Measurements from ENCODE around the gene NLRP9.

Gene NLRP9

GRCh38 chr19:55717251-55717650 is 21.0 kb downstream of the NLRP9 start:
- H3K4me3 ChIP-seq (ENCODE audit: low read length): no peak overlapping the region
- no peak for TF ChIP-seq ZNF274 (IDR thresholded peaks at IDR 0.05; ENCODE audit: low read depth, low read length)

GRCh38 chr19:55716531-55716930 is 21.7 kb downstream of the NLRP9 start:
- H3K4me3 ChIP-seq (ENCODE audit: low read length): no peak overlapping the region
- no peak for TF ChIP-seq ZNF274 (IDR thresholded peaks at IDR 0.05; ENCODE audit: low read depth, low read length)

- no peak for TF ChIP-seq ZNF274 (IDR thresholded peaks at IDR 0.05; ENCODE audit: low read depth, low read length)
- no peak overlapping the region for H3K4me3 ChIP-seq (ENCODE audit: low read length)
These were observed 25.2 kb downstream of the NLRP9 start for GRCh38 chr19:55712804-55713631.

GRCh38 chr19:55711719-55712118 is 26.5 kb downstream of the NLRP9 start:
- H3K4me3 ChIP-seq (ENCODE audit: low read length): no peak overlapping the region
- TF ChIP-seq ZNF274 (IDR thresholded peaks at IDR 0.05; ENCODE audit: low read depth, low read length): no peak

- H3K4me3 ChIP-seq (ENCODE audit: low read length): no peak overlapping the region
- TF ChIP-seq ZNF274 (IDR thresholded peaks at IDR 0.05; ENCODE audit: low read depth, low read length): no peak
These were observed 32.2 kb downstream of the NLRP9 start for GRCh38 chr19:55705972-55706371.

GRCh38 chr19:55704494-55705245 is 33.5 kb downstream of the NLRP9 start:
- H3K4me3 ChIP-seq (ENCODE audit: low read length): no peak overlapping the region
- no peak for TF ChIP-seq ZNF274 (IDR thresholded peaks at IDR 0.05; ENCODE audit: low read depth, low read length)

- H3K4me3 ChIP-seq (ENCODE audit: low read length): no peak overlapping the region
- no peak for TF ChIP-seq ZNF274 (IDR thresholded peaks at IDR 0.05; ENCODE audit: low read depth, low read length)
These were observed 34.4 kb downstream of the NLRP9 start for GRCh38 chr19:55703790-55704215.

GRCh38 chr19:55702131-55702627 is 36.0 kb downstream of the NLRP9 start:
- no peak overlapping the region for H3K4me3 ChIP-seq (ENCODE audit: low read length)
- TF ChIP-seq ZNF274 (IDR thresholded peaks at IDR 0.05; ENCODE audit: low read depth, low read length): no peak

GRCh38 chr19:55700813-55701212 is 37.4 kb downstream of the NLRP9 start:
- TF ChIP-seq ZNF274 (IDR thresholded peaks at IDR 0.05; ENCODE audit: low read depth, low read length): no peak
- H3K4me3 ChIP-seq (ENCODE audit: low read length): no peak overlapping the region

GRCh38 chr19:55699221-55699620 is 39.0 kb downstream of the NLRP9 start:
- TF ChIP-seq ZNF274 (IDR thresholded peaks at IDR 0.05; ENCODE audit: low read depth, low read length): no peak
- H3K4me3 ChIP-seq (ENCODE audit: low read length): no peak overlapping the region

- no peak for TF ChIP-seq ZNF274 (IDR thresholded peaks at IDR 0.05; ENCODE audit: low read depth, low read length)
These were observed 39.9 kb downstream of the NLRP9 start for GRCh38 chr19:55698256-55698655.

GRCh38 chr19:55697698-55698097 is 40.5 kb downstream of the NLRP9 start:
- H3K4me3 ChIP-seq (ENCODE audit: low read length): no peak overlapping the region
- no peak for TF ChIP-seq ZNF274 (IDR thresholded peaks at IDR 0.05; ENCODE audit: low read depth, low read length)

More at GRCh38 chr19:55698256-55698655, 39.9 kb downstream of the NLRP9 start:
- no peak overlapping the region for H3K4me3 ChIP-seq (ENCODE audit: low read length)

- TF ChIP-seq ZNF274 (IDR thresholded peaks at IDR 0.05; ENCODE audit: low read depth, low read length): no peak
- H3K4me3 ChIP-seq (ENCODE audit: low read length): no peak overlapping the region
These were observed 41.1 kb downstream of the NLRP9 start for GRCh38 chr19:55697069-55697440.

GRCh38 chr19:55696301-55697068 is 41.7 kb downstream of the NLRP9 start:
- TF ChIP-seq ZNF274 (IDR thresholded peaks at IDR 0.05; ENCODE audit: low read depth, low read length): no peak
- H3K4me3 ChIP-seq (ENCODE audit: low read length): no peak overlapping the region
